HG03378 (cell line): ENCODE data around the gene SH3GLB1.
"Not testable (repeated sequence)": the region's sequence is repeated elsewhere in the genome, so short reads cannot be mapped to it uniquely, and the experiment has no call there.

Source experiments
- ATAC-seq: cut with Tn5 transposase; IDR thresholded peaks from one replicate; pipeline ENCODE4 v1.9.1; 2021; ENCODE audit warnings: mild to moderate bottlenecking, moderate library complexity; ENCODE audit not compliant: unreplicated experiment

The SH3GLB1 gene

DNA sequence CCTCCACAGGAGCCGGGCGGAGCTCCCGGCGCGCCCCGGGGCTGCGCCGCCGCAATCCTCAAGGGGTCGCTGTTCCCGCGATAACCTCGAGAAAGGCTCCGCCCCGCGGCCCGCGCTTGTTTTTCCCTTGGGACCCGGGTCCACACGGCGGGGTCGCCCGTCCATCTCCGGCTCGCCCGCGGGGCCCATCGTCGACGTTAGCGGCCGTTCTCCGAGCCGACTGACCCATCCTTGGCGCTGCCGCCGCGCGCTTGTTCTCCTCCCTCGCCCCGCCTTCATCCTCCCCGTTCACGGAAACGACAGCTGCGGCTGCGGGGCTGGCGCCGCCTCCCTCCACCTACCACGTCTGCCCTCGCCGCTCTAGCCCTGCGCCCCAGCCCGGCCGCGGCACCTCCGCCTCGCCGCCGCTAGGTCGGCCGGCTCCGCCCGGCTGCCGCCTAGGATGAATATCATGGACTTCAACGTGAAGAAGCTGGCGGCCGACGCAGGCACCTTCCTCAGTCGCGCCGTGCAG is at the start of gene SH3GLB1:
SH3GLB1 (plus strand) TSS at position 119 of the 514 bp plus-strand sequence; CDS start at position 443, 324 bp downstream.
- peak; percentile 82 for ATAC-seq

DNA sequence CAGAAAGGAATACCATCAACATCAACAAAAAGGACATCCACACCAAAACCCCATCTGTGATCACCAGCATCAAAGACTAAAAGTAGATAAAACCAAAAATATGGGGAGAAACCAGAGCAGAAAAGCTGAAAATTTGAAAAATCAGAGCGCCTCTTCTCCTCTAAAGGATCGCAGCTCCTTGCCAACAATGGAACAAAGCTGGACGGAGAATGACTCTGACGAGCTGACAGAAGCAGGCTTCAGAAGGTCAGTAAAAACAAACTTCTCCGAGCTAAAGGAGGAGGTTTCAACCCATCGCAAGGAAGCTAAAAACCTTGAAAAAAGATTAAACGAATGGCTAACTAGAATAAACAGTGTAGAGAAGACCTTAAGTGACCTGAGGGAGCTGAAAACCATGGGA is 46.0 kb upstream of the SH3GLB1 start:
- ATAC-seq: not testable (repeated sequence)

DNA sequence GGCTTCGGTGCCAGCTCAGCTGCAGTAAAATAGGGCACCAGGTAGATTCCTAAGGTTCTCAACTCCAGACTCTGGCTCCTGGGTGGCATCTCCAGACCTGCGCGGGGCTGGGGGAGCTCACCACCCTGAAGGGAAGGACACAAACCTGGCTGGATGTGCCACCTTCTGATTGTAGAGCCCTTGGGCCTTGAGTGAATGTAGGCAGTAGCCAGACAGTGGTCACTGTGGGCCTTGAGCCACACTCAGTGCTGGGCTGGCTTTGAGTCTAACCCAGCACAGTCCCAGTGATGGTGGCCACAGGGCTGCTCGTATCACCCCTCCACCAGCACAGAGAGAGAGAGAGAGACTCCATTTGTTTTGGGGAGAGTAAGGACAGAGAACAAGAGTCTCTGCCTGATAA is 38.0 kb upstream of the SH3GLB1 start:
- no peak for ATAC-seq

DNA sequence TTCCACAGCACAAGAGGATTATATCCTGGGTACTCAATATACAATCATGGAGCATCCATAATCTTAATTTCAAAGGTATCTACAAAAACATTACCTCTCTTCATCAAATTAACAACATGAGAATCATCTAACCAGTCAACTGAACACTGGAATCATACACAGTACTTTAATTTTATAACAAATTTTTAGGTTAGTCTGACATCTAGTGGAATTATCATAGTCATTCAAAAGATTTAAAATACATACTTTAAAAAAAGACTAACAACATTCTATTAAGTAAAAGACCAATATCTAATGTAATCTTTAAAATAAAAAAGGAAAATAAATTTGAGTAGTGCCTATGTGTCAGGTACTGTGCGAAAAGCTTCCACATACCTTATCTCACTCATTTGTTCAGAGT is 16.8 kb upstream of the SH3GLB1 start:
- no peak for ATAC-seq

DNA sequence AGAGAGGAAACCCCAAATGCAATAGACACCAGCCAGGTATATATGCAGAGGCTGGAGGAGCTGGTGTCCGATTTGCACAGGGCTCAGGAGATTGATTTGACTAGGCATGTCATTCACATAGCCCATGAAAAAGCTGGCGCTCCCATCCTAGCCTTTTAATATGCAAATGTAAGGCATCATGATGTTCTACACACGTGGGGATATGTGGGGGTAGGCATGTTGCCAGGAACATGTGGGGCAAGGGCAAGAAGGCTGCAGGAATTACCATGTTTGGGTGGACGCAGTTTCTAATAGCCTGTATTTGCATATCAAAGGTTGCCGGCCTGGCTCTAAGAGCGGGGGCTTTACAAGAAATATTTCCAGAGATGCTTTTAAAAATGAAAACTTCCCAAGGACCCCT is 11.7 kb upstream of the SH3GLB1 start:
- no peak for ATAC-seq

DNA sequence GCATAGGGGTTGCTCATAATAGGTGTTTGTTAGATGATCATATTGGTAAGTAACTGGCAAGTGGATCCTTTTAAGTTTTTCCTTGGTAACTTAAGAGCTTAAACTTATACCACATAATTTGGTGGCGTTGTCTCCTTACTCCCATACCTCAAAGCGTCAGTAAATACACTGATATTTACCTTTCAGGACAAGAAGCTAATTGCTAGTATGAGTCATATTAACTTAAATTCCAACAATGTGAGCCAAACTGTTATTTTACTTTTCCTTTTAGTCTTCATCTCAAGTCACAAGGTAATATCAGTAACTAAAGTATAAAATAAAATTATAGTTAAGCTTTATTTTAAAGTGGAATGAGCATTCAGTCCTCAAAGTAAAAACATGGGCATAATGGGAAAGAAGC is 9.0 kb upstream of the SH3GLB1 start:
- no peak for ATAC-seq

DNA sequence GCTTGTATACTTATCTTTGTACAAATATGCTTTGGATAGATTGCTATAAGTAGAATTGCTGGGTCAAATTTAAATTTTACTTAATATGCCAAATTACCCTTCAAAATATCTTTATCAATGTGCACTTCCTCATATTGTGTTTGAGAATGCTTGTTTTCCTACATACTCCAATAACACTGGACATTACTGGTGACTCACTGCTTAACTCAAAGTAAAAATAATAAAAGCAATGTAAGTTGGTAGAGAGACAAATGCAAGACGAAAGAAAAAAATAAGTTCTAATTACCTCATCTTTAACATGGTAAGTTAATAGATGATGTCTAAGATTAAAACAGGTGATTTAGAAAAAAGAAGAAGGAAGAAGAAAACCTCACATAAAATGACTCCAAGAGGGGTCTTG is 7.9 kb upstream of the SH3GLB1 start:
- ATAC-seq: no peak

DNA sequence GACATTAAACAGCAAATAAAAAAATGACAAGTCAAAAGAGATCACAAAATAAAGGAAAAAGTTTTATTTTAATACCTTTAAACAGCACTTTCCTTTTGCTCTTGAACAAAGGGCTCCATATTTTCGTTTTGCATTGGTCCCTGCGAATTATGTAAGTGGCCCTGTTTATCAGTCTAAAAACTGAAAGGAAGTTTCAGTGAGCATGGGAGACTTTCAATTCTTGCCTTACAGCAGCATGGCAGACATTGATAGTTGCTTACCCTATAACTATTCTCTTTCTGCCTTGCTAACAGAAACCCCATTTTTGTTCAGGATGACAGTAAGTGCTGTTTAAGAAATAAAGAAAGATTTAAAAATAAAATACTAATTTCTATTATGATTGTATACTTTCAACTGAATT is 5.2 kb upstream of the SH3GLB1 start:
- no peak for ATAC-seq

DNA sequence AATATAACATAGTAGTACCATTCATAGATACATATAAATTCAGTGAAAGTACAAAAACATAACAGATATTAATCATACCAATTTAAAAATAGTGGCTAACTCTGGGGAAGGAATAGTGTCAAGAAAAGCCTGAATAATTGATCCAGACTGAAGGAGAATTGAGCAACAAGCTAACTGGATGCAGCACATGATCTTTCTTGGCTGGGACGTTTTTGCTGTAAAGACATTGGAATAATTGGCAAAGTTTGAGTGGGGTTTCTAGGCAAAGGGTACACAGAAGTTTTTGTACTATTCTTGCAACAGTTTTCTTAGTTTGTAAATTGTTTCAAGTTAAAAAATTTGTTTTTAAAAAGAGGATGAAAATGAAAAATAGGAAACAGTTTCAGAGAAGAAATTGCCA is 2.6 kb upstream of the SH3GLB1 start:
- ATAC-seq: no peak

DNA sequence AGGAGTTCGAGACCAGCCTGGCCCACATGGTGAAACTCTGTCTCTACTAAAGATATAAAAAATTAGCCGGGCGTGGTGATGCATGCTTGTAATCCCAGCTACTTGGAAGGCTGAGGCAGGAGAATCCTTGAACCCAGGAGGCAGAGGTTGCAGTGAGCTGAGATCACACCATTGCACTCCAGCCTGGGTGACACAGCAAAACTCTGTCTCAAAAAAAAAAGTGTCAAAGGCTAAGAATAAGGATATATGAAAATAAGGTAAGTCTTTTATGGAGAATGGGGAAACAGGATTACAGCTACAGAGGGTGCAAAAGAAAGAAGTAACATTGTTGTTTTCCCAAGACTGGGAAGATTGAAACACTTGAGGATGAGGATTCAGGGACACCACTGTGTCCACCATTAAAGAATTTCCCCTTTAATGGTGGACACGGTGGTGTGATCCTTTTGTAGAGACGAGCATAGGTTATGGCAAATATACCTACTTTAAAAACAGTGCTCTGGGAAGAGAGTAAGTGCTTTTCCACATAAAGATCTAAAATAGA is 1.4 kb upstream of the SH3GLB1 start:
- not testable (repeated sequence) for ATAC-seq

DNA sequence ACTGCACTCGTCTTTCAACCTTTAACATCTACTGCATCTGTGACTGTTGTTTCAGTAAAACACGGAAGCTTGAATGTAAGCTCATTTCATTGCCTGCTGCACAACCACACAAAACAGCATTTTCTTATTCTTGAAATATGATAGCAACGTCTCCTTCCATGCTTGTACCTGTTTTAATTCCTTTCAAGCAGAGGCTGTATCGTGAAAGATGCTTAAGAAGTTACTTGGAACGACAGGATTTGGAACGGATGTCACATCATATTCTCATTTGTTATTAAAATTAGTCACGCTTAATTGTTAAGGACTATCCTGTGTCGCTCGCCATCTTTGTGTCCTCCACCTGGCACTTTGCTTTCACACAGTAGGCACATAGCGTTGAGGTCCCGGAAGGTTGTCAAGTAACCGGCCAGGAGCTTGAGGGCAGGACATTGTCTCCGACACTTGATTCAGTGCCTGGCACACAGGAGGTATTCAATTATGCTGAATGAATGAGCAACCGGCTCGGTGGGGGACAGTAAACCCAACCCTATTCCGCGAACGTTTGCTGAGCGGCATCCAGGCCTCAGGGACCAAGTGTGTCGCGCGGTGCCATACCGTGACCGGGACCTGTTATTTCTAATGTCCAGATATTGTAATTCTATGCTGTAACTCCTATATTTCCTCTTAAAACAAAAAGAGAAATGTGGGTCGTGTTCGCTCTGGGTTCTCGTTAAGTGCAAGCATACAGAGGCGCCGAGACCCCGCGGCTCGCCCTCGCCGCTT is 499 bp upstream of the SH3GLB1 start:
- ATAC-seq: peak; percentile 41

DNA sequence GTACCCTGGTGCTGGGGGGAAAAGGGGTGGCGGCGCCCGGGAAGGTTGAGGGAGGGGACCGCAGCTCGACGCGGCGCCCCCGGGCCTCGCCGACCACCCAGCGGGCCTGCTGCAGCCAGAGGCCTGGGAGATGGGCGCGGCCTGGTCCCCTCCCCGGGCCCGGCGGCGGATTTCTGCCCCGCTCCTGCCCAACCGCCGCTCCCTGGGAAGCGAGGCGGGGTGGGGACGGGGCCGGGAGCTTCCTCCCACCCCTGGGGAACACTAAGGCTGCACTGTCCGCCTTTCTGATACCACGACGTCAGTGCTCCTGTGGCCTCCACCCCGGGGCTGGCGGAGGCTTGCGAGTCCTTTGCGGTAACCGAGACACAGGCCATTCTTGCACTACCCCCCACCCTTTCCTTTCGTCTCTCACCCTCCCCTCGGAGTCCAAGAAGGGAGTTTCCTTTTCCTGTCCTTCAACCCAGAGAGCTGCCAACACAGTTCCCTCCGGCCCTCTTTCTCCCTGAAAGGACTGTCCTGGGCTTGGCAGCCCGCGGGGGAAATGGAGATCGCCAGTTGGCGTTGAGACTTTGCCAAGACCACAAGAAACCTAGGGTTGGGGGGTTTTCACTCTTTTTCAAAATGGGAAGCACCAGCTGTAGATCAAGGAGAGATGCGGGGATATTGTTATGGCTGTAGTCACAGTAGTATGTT is 742 bp downstream of the SH3GLB1 start:
- ATAC-seq: peak; percentile 29

DNA sequence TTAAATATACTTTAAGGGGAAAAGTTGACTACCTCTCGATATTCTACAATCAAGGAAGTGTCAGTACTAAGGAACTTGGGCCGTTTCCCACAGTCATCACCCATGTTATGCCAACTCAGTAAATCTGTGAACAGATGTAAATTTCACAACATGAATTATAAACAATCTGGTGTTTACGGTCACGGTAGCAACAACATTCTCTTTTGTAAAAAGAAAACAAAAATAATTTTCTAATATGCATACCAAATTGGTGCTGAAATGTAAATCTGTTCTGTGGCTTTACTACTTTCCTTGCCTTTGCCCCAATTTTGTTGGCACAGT is 1.2 kb downstream of the SH3GLB1 start:
- no peak for ATAC-seq

DNA sequence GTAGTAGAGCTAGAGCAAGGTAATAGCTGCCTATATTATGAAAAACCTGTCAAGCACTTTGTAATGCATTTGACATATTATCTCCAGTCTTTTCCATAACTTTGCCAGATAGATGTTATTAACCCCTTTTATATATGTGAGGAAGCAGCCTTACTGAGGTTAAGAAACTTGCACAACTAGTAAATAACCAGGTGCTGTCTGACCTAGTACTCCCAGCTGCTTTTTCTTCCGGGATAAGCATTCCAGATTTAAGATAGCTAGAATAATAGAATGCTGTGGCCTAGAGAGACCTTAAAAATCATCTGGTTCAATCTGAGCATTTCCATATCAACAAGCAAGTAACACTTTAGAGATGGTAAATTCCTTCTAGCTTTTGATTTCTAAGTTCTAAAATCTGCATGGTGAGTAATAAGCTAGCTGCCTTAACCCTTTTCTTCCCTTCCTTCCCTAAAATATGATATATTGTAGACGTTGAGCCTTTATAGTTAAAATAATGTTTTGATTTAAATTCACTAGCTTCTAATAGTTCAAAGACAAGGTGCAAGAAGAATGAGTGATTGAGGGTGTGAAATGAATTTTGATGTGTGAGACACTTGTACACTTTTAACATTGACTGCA is 1.8 kb downstream of the SH3GLB1 start:
- no peak for ATAC-seq

DNA sequence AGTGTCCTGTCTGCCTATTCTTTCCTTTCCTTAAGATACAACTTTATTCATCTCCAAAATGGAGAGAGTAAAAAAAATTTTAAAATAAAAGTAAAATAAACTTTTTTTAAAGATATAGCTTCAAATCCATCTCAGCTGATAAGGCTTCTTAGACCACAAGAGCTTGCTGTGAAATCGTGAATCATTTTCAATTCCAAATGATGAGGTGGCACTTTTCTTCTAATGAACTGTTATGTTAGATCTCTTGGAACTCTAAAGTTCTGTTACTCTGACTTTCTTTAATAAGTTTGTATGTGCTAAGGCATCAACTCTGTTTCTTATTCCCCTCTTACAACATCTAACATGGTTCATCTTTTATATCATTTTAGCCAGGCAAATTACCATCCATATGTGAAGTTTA is 4.5 kb downstream of the SH3GLB1 start:
- no peak for ATAC-seq

DNA sequence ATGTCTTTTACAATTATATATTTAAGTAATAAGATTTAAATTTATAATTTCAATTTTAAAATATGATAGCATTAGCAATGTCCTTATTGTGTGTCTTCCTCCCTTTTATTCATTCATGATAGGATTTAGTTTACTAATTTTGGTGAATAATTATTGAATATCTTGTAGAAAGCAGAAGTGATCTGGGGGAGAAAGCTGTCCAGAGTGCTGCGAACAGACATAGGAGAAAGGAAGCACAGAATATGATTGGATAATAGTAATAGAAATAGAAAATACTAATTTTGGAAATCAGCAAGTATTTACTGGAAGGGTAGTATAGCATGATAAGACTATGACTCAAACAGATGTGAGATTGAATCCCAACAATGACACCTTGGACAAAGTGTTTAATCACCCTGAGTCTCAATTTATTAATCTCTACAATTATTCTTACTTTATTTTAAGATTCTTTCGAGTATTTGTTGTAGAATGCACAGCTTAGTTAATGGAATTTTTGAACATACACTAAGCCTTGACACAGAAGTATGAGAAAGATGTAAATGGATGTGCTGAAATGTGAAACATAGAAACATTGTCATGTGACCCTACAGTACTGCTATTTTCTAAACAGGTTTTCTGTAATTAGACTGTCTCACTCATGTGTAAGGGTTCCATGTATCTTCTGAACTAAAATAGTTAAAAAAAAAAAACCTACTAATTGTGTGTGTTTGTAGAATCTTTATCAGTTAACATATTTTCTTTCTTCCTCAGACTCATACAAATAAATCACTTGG is 7.9 kb downstream of the SH3GLB1 start:
- ATAC-seq: no peak

DNA sequence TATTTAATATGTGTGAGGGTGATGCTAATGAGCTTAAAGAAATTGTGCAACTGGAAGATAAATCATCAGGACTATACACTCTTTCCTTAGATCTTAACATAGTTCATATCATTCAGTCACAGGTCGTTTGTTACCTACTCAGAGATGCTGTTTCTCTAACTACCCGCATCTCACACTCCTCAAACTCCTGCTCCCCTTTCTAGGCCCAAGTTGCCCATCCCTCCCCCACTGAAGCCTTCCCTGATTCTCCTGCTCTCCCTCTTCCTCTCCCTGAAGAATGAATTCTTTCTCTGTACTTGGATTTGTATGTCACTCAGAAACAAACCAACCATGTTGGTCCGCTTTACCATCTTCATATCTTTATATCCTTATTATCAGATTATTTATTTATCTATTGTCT is 9.1 kb downstream of the SH3GLB1 start:
- no peak for ATAC-seq

DNA sequence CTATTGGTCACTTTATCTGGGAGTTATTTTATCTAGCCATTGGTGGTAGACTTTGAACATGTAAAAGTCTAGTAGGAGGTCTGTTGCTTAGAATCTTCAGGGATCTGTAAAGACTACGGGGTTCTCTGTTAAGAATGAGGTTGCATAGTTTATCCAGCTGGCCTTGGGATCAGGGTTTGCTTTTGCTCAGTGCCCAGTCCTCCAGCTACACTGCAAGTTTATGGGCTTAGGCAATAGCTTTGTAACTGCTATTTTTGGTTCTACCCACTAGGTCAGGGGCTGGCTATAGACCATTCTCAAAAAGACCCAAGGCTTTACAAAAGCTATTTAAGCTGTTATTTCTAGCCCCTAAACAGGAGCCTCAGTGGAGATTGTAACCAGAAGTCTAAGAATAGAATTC is 9.8 kb downstream of the SH3GLB1 start:
- no peak for ATAC-seq

DNA sequence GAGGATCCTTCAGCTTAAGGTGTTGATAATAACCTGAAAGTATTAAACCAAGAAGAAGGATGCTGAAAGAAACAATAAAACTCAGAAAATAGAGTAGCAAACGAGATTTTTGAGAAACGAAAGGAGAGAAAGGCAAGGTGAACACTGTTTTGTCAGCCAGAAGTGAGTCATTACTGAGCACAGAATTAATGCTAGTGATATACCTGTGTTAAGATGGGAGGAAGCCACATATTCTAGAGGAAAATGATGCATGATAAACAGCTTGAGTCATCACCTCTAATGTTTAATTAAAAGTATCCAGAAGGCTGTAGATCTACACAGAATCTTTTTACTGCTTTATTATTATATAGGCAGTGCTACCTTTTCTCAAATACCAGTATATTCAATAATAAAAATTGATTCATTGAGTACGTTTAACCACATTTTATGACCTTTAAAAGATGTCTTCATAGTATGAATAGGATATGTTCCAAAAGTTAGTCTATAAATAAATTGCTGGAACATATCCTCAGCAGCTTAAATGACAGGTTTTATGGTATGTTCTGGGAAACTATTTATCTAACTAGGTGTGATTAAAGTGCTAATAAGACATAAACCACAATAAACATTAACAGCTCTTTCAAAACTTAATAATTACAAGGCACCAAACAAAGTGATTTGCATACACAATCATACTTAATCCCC is 10.3 kb downstream of the SH3GLB1 start:
- ATAC-seq: no peak

DNA sequence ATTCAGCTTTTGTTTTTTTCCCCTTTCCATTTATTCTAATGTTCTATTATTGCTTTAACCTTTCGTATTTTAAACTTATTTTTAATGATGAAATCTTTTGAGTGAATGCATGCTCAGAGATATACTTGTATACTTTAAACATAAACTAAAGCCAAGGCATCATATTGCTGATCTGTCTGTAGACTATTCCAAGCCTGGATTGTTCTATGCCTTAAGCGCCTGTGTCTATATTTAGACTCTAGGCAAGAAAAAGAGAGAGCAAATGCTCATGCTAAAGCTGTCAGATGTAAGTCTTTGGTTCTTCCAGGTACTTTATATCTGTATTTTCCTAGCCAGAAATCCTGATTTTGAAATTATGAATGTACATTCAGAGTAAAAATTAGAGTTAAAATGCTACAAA is 14.4 kb downstream of the SH3GLB1 start:
- no peak for ATAC-seq
